Fibroblast of villous mesenchyme (primary cell): Measurements from ENCODE around the gene ITIH2. TPM values are rescaled to one million over a fixed set of nuclear protein-coding genes. Genes with fewer than 3 reads are reported as not detected.
"Not testable (repeated sequence)": the region's sequence is repeated elsewhere in the genome, so short reads cannot be mapped to it uniquely, and the experiment has no call there.

Experiments used
- DNase-seq: peaks from one replicate; pipeline ENCODE4 v3.0.0-alpha.2; 2010; ENCODE audit warnings: low read depth
- H3K4me3 ChIP-seq: 2 replicates; pipeline ENCODE4 v1.5.1; 2011; ENCODE audit warnings: low read depth, mild to moderate bottlenecking, low read length
- CTCF ChIP-seq: IDR thresholded peaks from 2 replicates; pipeline ENCODE4 v1.5.1; 2012; ENCODE audit warnings: low read depth, mild to moderate bottlenecking, low read length; ENCODE audit not compliant: insufficient read depth
- total RNA-seq: library from RNA; depleted of rRNA; stranded (reverse); fragments of >200 nt; gene quantifications from 2 replicates; pipeline ENCODE4 v1.2.3, GENCODE V29; 2012

ITIH2 gene
- total RNA-seq, 1 donor: not detected

GRCh38 chr10:7718685-7719084, 15.6 kb downstream of the ITIH2 start:
- no peak for DNase-seq
- no peak overlapping the region for H3K4me3 ChIP-seq
- no peak for TF ChIP-seq CTCF

- no peak for TF ChIP-seq CTCF
- no peak for DNase-seq
- no peak overlapping the region for H3K4me3 ChIP-seq
Measured at GRCh38 chr10:7720478-7720877, 17.4 kb downstream of the ITIH2 start.

- no peak overlapping the region for H3K4me3 ChIP-seq
- TF ChIP-seq CTCF: no peak
- no peak for DNase-seq
Measured at GRCh38 chr10:7722927-7723529, 19.9 kb downstream of the ITIH2 start.

GRCh38 chr10:7734821-7735220, 31.7 kb downstream of the ITIH2 start:
- H3K4me3 ChIP-seq: no peak overlapping the region
- DNase-seq: no peak
- no peak for TF ChIP-seq CTCF

- DNase-seq: no peak
- TF ChIP-seq CTCF: no peak
- H3K4me3 ChIP-seq: no peak overlapping the region
Measured at GRCh38 chr10:7738536-7739407, 35.7 kb downstream of the ITIH2 start.

GRCh38 chr10:7744307-7744706, 41.2 kb downstream of the ITIH2 start:
- H3K4me3 ChIP-seq: no peak overlapping the region
- TF ChIP-seq CTCF: no peak
- no peak for DNase-seq

- DNase-seq, H3K4me3 ChIP-seq: not testable (repeated sequence)
Measured at GRCh38 chr10:7748637-7749036, 45.5 kb downstream of the ITIH2 start.
